HepG2 (cell line): ENCODE results near the gene KIRREL3. TPM values are rescaled to one million over a fixed set of nuclear protein-coding genes. Genes with fewer than 3 reads are reported as not detected.

Experiments
- ATAC-seq: fragments of 200-7000 bp; cut with Tn5 transposase; 3 replicates; pipeline ENCODE4 v1.9.1; 2020; ENCODE audit warnings: mild to moderate bottlenecking, moderate library complexity
- BruUV-seq: library from RNA; stranded (reverse); fragments of 400-500 nt; replicated peaks from 2 replicates; lab custom pipeline; 2021; lab: Mats Ljungman, UMichigan
- CTCF ChIA-PET: fragments of 300-600 bp; formaldehyde crosslinking; extraction: SDS; loops from one replicate; lab custom pipeline; 2021; ENCODE audit warnings: low total read pairs, inconsistent platforms, low intra/inter-chr PET ratio; lab: Yijun Ruan, JAX
- POLR2A ChIA-PET: fragments of 350-600 bp; sonication (Branson Sonifier 250); formaldehyde crosslinking; loops from one replicate; lab custom pipeline; 2020; ENCODE audit warnings: antibody characterized with exemption, inconsistent platforms; lab: Yijun Ruan, JAX
- DNase-seq: peaks from one replicate; pipeline ENCODE4 v3.0.0-alpha.2; 2015; ENCODE audit warnings: low spot score
- FAIRE-seq: peaks from 3 replicates; lab custom pipeline; 2011; peaks lifted over from hg19 to GRCh38; lab: Jason Lieb, UNC
- H2AFZ ChIP-seq: one replicate; pipeline ENCODE4 v1.6.1; 2011; ENCODE audit warnings: low read length, inconsistent platforms
- H3K27ac ChIP-seq: fragments of 300-600 bp; 3 replicates; pipeline ENCODE4 v1.8.0; 2011; ENCODE audit warnings: mixed run types, mild to moderate bottlenecking, mixed read lengths, low read length, inconsistent platforms; ENCODE audit not compliant: insufficient read depth; ENCODE audit errors: extremely low read length
- H3K27me3 ChIP-seq, 2 experiments: fragments of 200-600 bp in 1 of 2; 2 replicates in 1 of 2; 3 replicates in 1 of 2; pipeline versions ENCODE4 v1.6.0 to v1.8.0; 2011; ENCODE audit warnings: low read length in 2 of 2, mild to moderate bottlenecking in 2 of 2, moderate library complexity in 2 of 2, inconsistent platforms in 1 of 2; ENCODE audit not compliant: insufficient read depth in 2 of 2, control insufficient read depth in 1 of 2
- H3K36me3 ChIP-seq, 2 experiments: fragments of 200-600 bp in 1 of 2; replicated peaks in 1 of 2; 2 replicates in 1 of 2; 3 replicates in 1 of 2; pipeline versions ENCODE4 v1.5.1 to v1.8.0; 2011; ENCODE audit warnings: low read length in 2 of 2, inconsistent platforms in 1 of 2; ENCODE audit not compliant: insufficient read depth in 2 of 2, control insufficient read depth in 1 of 2
- H3K4me1 ChIP-seq: 2 replicates; pipeline ENCODE4 v1.5.1; 2012; ENCODE audit warnings: low read length, inconsistent platforms; ENCODE audit not compliant: insufficient read depth
- H3K4me2 ChIP-seq: 2 replicates; pipeline ENCODE4 v1.6.0; 2011; ENCODE audit warnings: low read depth, low read length, inconsistent platforms
- H3K4me3 ChIP-seq, 3 experiments: fragments of 200-600 bp in 1 of 3; sonication (generic), shearing (Covaris generic) in 1 of 3; replicated peaks in 1 of 3; 2 replicates each; pipeline ENCODE4 v1.5.1; 2011 to 2016; ENCODE audit warnings: low read length in 3 of 3, inconsistent platforms in 2 of 3, low read depth in 2 of 3, mild to moderate bottlenecking in 2 of 3, control low read depth in 1 of 3, mixed read lengths in 1 of 3; ENCODE audit not compliant: insufficient read depth in 1 of 3
- H3K79me2 ChIP-seq: one replicate; pipeline ENCODE4 v1.6.1; 2011; ENCODE audit warnings: low read length, inconsistent platforms; ENCODE audit not compliant: insufficient read depth
- H3K9ac ChIP-seq: 2 replicates; pipeline ENCODE4 v1.6.0; 2011; ENCODE audit warnings: mild to moderate bottlenecking, low read depth, low read length, inconsistent platforms; ENCODE audit not compliant: insufficient read depth
- H3K9me3 ChIP-seq: 2 replicates; pipeline ENCODE4 v1.5.1; 2012; ENCODE audit warnings: mild to moderate bottlenecking, low read length
- H4K20me1 ChIP-seq: 2 replicates; pipeline ENCODE4 v1.6.0; 2011; ENCODE audit warnings: inconsistent platforms, mild to moderate bottlenecking, low read length, moderate library complexity; ENCODE audit not compliant: insufficient read depth
- AFF4 ChIP-seq: sonication (generic); formaldehyde crosslinking; IDR thresholded peaks from 2 replicates; pipeline ENCODE4 v1.4.0; 2020; ENCODE audit warnings: missing genetic modification reagents
- CREB1 ChIP-seq, 2 experiments: fragments of 450-650 bp in 1 of 2; IDR thresholded peaks; 2 replicates each; pipeline ENCODE4 v1.6.1; 2016 to 2017; ENCODE audit warnings: control low read depth in 1 of 2, mild to moderate bottlenecking in 1 of 2, missing compliant biosample characterization in 1 of 2, missing genetic modification characterization in 1 of 2
- DNMT1 ChIP-seq: sonication (generic); formaldehyde crosslinking; IDR thresholded peaks from 2 replicates; pipeline ENCODE4 v1.5.1; 2020; ENCODE audit warnings: mild to moderate bottlenecking, missing genetic modification reagents
- E2F1 ChIP-seq: sonication (generic); formaldehyde crosslinking; IDR thresholded peaks from 2 replicates; pipeline ENCODE4 v1.5.0; 2020; ENCODE audit warnings: missing genetic modification reagents
- EED ChIP-seq: sonication (generic); formaldehyde crosslinking; IDR thresholded peaks from 2 replicates; pipeline ENCODE4 v1.5.0; 2020; ENCODE audit warnings: mild to moderate bottlenecking, missing genetic modification reagents
- HINFP ChIP-seq: sonication (generic); formaldehyde crosslinking; IDR thresholded peaks from 2 replicates; pipeline ENCODE4 v1.4.0; 2020; ENCODE audit warnings: low read depth, mild to moderate bottlenecking, missing genetic modification reagents
- KAT8 ChIP-seq: IDR thresholded peaks from 2 replicates; pipeline ENCODE4 v1.6.1; 2016; ENCODE audit warnings: missing genetic modification reagents, missing compliant biosample characterization
- NCOR1 ChIP-seq: fragments of 200-600 bp; sonication (generic); IDR thresholded peaks from 2 replicates; pipeline ENCODE4 v1.7.0; 2017; ENCODE audit warnings: antibody characterized with exemption, low read length, borderline replicate concordance
- NR2F6 ChIP-seq, 2 experiments: IDR thresholded peaks; 2 replicates each; pipeline ENCODE4 v1.6.1; 2016; ENCODE audit warnings: antibody characterized with exemption in 1 of 2, mild to moderate bottlenecking in 1 of 2
- RAD51 ChIP-seq: fragments of 450-650 bp; IDR thresholded peaks from 2 replicates; pipeline ENCODE4 v1.6.1; 2016; ENCODE audit warnings: borderline replicate concordance
- REXO4 ChIP-seq: sonication (generic); formaldehyde crosslinking; IDR thresholded peaks from 2 replicates; pipeline ENCODE4 v1.8.0; 2022; ENCODE audit warnings: missing genetic modification reagents, mild to moderate bottlenecking, borderline replicate concordance
- SMAD1 ChIP-seq: sonication (generic); formaldehyde crosslinking; IDR thresholded peaks from 2 replicates; pipeline ENCODE4 v1.4.0; 2020; ENCODE audit warnings: missing genetic modification reagents, low read depth, mild to moderate bottlenecking, borderline replicate concordance
- WGBS: methylation state at CpG from one replicate; pipeline ENCODE4 v1.1.6; 2017; ENCODE audit warnings: low lambda C conversion rate; 5-methylcytosine and 5-hydroxymethylcytosine counted together
- in situ Hi-C: cut with HindIII; loops from 2 replicates; pipeline ENCODE4 v1.10.0; 2017; ENCODE audit warnings: low pct_unique_long_range_greater_than_20kb; ENCODE audit not compliant: extremely low pct_ligation_motif_present
- intact Hi-C: fragments of 100-400 bp; cut with micrococcal nuclease; formaldehyde crosslinking; loops from one replicate; pipeline ENCODE4 v1.10.0; 2022; ENCODE audit not compliant: unreplicated experiment
- polyA plus RNA-seq, 8 experiments: library from polyadenylated mRNA; depleted of rRNA in 3 of 8; stranded (reverse) in 7 of 8; unstranded in 1 of 8; fragments of >200 nt; fragmentation: Illumina TruSeq in 4 of 8; extraction: Trizol in 4 of 8; gene quantifications; 2 replicates each; pipeline versions ENCODE4 v1.2.1 to v1.2.3, GENCODE V29; 2011 to 2016; ENCODE audit warnings: low read depth in 4 of 8, missing spikeins in 1 of 8, mixed read lengths in 1 of 8; ENCODE audit not compliant: insufficient read depth in 1 of 8
- total RNA-seq, 5 experiments: library from RNA; depleted of rRNA; stranded (reverse); fragments of >200 nt; fragmentation: Illumina TruSeq; extraction: Trizol; gene quantifications; 2 replicates each; pipeline ENCODE4 v1.2.3, GENCODE V29; 2016; ENCODE audit warnings: low read depth in 1 of 5
- TF ChIP-seq, protein P1 (sequence below): sonication (generic); formaldehyde crosslinking; IDR thresholded peaks from 2 replicates; pipeline ENCODE4 v1.9.0; 2021; ENCODE audit warnings: missing genetic modification reagents, borderline replicate concordance

KIRREL3 gene
- total and polyA plus RNA-seq, 2 of the 13 experiments (the other 11 are each of a cell fraction or from before 2014, with no cell fraction given): not detected

DNA sequence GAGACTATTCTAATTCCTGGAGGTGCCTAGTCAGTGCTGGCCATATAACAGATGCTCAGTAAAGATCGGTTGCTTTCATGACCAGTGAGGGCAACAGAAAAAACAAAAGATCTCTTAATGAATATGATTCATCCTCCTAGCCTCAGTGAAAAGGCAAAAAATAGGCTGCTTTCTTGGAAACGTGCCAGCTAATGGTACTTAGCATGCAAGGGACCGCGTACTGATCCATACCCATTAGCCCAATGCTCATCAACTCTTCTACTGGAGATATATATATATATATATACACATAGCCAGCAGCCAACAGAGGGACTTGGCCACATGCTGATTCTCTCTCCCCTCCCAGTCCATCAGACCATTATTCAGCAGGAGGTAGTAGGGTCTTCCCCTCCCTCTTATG is 320.4 kb downstream of the KIRREL3 start (continued):
- TF ChIP-seq KAT8 (CRISPR knock-in tag) (no peak), NR2F6 (IDR thresholded peaks at IDR 0.05) (no peak), NR2F6 (CRISPR knock-in tag; IDR thresholded peaks at IDR 0.05) (no peak), DNMT1 (no peak), NCOR1 (no peak), RAD51 (no peak), REXO4 (CRISPR knock-in tag) (no peak)
- TF ChIP-seq, all 625 proteins: peak for 0

- no peak overlapping the region for H3K4me3 ChIP-seq
- H3K4me1 ChIP-seq: no peaks in the 10 kb centered on the region
- no peaks in the 10 kb centered on the region for H4K20me1 ChIP-seq
- no peak overlapping the region for H2AFZ ChIP-seq
- intact Hi-C loops (no loop called here), in situ Hi-C loops (no loop called here)
- DNase-seq (no peak), ATAC-seq (no peak), FAIRE-seq (no peak)
- ChIA-PET POLR2A (no interaction called here), CTCF (no interaction called here)
- no peaks in the 10 kb centered on the region for H3K79me2 ChIP-seq
- no peak overlapping the region for H3K27ac ChIP-seq
- no peaks in the 10 kb centered on the region for H3K36me3 ChIP-seq
- peaks cover 1 to 21% of the 10 kb centered on the region in 2 experiments; a peak in 4 of 5 replicates for H3K27me3 ChIP-seq
- no peak overlapping the region for H3K4me2 ChIP-seq
- WGBS: 0% methylated on average over 2 of the region's 2 CpGs
- no peak overlapping the region for H3K9ac ChIP-seq
- H3K9me3 ChIP-seq: no peaks in the 10 kb centered on the region
- BruUV-seq: no TSS peak
- TF ChIP-seq E2F1 (no peak), AFF4 (CRISPR knock-in tag) (no peak), SMAD1 (CRISPR knock-in tag) (no peak), CREB1 (IDR thresholded peaks at IDR 0.05) (no peak), CREB1 (CRISPR knock-in tag; IDR thresholded peaks at IDR 0.05) (no peak), EED (no peak), HINFP (CRISPR knock-in tag) (no peak)
- TF ChIP-seq, protein P1, sequence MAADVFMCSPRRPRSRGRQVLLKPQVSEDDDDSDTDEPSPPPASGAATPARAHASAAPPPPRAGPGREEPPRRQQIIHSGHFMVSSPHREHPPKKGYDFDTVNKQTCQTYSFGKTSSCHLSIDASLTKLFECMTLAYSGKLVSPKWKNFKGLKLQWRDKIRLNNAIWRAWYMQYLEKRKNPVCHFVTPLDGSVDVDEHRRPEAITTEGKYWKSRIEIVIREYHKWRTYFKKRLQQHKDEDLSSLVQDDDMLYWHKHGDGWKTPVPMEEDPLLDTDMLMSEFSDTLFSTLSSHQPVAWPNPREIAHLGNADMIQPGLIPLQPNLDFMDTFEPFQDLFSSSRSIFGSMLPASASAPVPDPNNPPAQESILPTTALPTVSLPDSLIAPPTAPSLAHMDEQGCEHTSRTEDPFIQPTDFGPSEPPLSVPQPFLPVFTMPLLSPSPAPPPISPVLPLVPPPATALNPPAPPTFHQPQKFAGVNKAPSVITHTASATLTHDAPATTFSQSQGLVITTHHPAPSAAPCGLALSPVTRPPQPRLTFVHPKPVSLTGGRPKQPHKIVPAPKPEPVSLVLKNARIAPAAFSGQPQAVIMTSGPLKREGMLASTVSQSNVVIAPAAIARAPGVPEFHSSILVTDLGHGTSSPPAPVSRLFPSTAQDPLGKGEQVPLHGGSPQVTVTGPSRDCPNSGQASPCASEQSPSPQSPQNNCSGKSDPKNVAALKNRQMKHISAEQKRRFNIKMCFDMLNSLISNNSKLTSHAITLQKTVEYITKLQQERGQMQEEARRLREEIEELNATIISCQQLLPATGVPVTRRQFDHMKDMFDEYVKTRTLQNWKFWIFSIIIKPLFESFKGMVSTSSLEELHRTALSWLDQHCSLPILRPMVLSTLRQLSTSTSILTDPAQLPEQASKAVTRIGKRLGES: no peak
Observed at GRCh38 chr11:126679033-126679432, 321.5 kb downstream of the KIRREL3 start.
